Calu3 (cell line): ENCODE data around the gene TMEM120B. TPM values are rescaled to one million over a fixed set of nuclear protein-coding genes. Genes with fewer than 3 reads are reported as not detected.
"Not testable (repeated sequence)": the region's sequence is repeated elsewhere in the genome, so short reads cannot be mapped to it uniquely, and the experiment has no call there.

Experiments
- Bru-seq: library from RNA; stranded (reverse); fragments of 400-500 nt; gene quantifications from one replicate; lab custom pipeline; 2021; lab: Mats Ljungman, UMichigan
- BruChase-seq, 2 experiments: library from RNA; stranded (reverse); fragments of 400-500 nt; gene quantifications; one replicate each; lab custom pipeline; 2021; lab: Mats Ljungman, UMichigan
- BruUV-seq: library from RNA; stranded (reverse); fragments of 400-500 nt; replicated peaks from 2 replicates; lab custom pipeline; 2021; lab: Mats Ljungman, UMichigan
- CTCF ChIA-PET: fragments of 300-600 bp; sonication (Branson Sonifier 250); formaldehyde crosslinking; loops from one replicate; lab custom pipeline; 2022; ENCODE audit warnings: antibody characterized with exemption; lab: Charles Lee
- DNase-seq: peaks from one replicate; pipeline ENCODE4 v3.0.0; 2022
- H3K27ac Mint-ChIP-seq: one replicate; pipeline ENCODE4 v1.8.0; 2022; ENCODE audit warnings: mixed read lengths; ENCODE audit not compliant: unreplicated experiment
- H3K27me3 Mint-ChIP-seq: one replicate; pipeline ENCODE4 v1.8.0; 2022; ENCODE audit warnings: mixed read lengths; ENCODE audit not compliant: unreplicated experiment
- H3K36me3 Mint-ChIP-seq: one replicate; pipeline ENCODE4 v1.8.0; 2022; ENCODE audit warnings: mild to moderate bottlenecking, moderate library complexity, mixed read lengths; ENCODE audit not compliant: insufficient read depth, unreplicated experiment
- H3K4me1 Mint-ChIP-seq: one replicate; pipeline ENCODE4 v1.8.0; 2022; ENCODE audit warnings: mild to moderate bottlenecking, low read depth, mixed read lengths; ENCODE audit not compliant: unreplicated experiment
- H3K4me3 Mint-ChIP-seq: one replicate; pipeline ENCODE4 v1.8.0; 2022; ENCODE audit warnings: mild to moderate bottlenecking, low read depth, moderate library complexity, mixed read lengths; ENCODE audit not compliant: unreplicated experiment
- H3K9me3 Mint-ChIP-seq: one replicate; pipeline ENCODE4 v1.8.0; 2022; ENCODE audit warnings: low read depth, mixed read lengths; ENCODE audit not compliant: unreplicated experiment
- CTCF ChIP-seq: fragments of 200-600 bp; IDR thresholded peaks from one replicate; pipeline ENCODE4 v1.8.0; 2022; ENCODE audit warnings: antibody characterized with exemption; ENCODE audit not compliant: unreplicated experiment
- intact Hi-C: fragments of 100-400 bp; cut with micrococcal nuclease; formaldehyde crosslinking; loops from one replicate; pipeline ENCODE4 v1.10.0; 2022; ENCODE audit not compliant: unreplicated experiment
- long read RNA-seq: library from polyadenylated mRNA; stranded (forward); transcript quantifications from one replicate; pipeline ENCODE4 v2.0.0, GENCODE V29; 2022
- total RNA-seq: library from RNA; stranded (reverse); gene quantifications from 2 replicates; pipeline ENCODE4 v1.2.3, GENCODE V29; 2022

TMEM120B gene
- total RNA-seq: 23.2 and 25.3 TPM in 2 replicates
- percentile 58 among the genes with signal in this experiment for Bru-seq, nascent RNA
- BruChase-seq, experiment 1, labeled RNA remaining after a 6-hour chase: percentile 71 among the genes with signal in this experiment
- percentile 72 among the genes with signal in this experiment for BruChase-seq, experiment 2, labeled RNA remaining after a 2-hour chase
- long read RNA-seq, full-length matches to known transcripts: 9 of 37 reads
- long read RNA-seq, partial matches to known transcripts: 5 of 37 reads
- long read RNA-seq, other reads (novel, unspliced or antisense): 23 of 37 reads

GRCh38 chr12:121712461-121713256, at the start of gene TMEM120B:
TMEM120B (plus strand) TSS chr12:121712752; CDS start chr12:121712896, 144 bp downstream.
- Mint-ChIP-seq H3K4me1 (peaks cover 17% of the 10 kb centered on the region), H3K36me3 (peaks cover 28% of the 10 kb centered on the region), H3K4me3 (peak within 1 kb of the TSS; percentile 90), H3K9me3 (peaks cover 2% of the 10 kb centered on the region), H3K27ac (peak within 1 kb of the TSS; percentile 88), H3K27me3 (no peaks in the 10 kb centered on the region)
- BruUV-seq: no TSS peak
- intact Hi-C loops: no loop called here
- no peak for TF ChIP-seq CTCF
- CTCF ChIA-PET: interaction anchor here (0.6 to 1.3 kb wide), 13 partner anchors 14 to 688 kb away, joined by 3 to 7 read pairs (median 4); no protein-coding TSS in a partner anchor
- peak; percentile 90 for DNase-seq

DNA sequence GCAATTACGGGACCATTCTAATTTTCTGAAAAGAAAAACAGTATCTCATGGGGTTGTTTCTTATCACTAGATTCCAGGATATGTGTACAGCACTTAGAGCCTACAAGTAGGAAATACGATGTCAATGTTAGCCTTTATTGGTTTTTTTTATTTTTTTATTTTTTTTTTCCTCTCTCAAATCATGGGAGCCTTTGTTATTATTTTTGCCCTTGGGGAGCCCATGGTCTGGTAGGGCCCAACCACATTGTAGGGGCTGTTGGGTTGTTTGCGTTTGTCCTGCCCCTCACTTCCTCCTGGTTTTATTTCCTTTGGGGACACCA, 49.0 kb upstream of the TMEM120B start:
- TF ChIP-seq CTCF: no peak
- intact Hi-C loops: no loop called here
- CTCF ChIA-PET: interaction anchor here (0.7 kb wide), 1 partner anchor 156 kb away, joined by 3 read pairs; no protein-coding TSS in a partner anchor
- Mint-ChIP-seq H3K4me1 (peaks cover 9% of the 10 kb centered on the region), H3K4me3 (no peak overlapping the region), H3K27me3 (no peaks in the 10 kb centered on the region), H3K36me3 (peaks cover 5% of the 10 kb centered on the region), H3K27ac (no peak overlapping the region), H3K9me3 (no peaks in the 10 kb centered on the region)
- BruUV-seq: no TSS peak
- DNase-seq: no peak

DNA sequence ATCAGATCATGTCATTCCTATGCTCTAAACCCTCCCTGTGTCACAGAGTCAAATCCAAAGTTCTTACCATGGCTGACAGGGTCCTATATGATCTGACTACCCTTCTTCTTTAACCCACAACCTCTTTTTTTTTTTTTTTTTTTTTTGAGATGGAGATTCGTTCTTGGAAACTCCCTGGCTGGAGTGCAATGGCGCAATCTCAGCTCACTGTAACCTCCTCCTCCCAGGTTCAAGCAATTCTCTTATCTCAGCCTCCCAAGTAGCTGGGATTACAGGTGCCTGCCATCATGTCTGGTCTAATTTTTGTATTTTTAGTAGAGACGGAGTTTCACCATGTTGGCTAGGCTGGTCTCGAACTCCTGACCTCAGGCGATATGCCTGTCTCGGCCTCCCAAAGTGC, 45.7 kb upstream of the TMEM120B start:
- H3K36me3 Mint-ChIP-seq, intact Hi-C loops, DNase-seq, H3K27me3 Mint-ChIP-seq, BruUV-seq, H3K9me3 Mint-ChIP-seq, H3K27ac Mint-ChIP-seq, H3K4me1 Mint-ChIP-seq, H3K4me3 Mint-ChIP-seq: not testable (repeated sequence)
- CTCF ChIA-PET: interaction anchor here (0.6 to 3.6 kb wide), 3 partner anchors 16 to 164 kb away, joined by 3 to 139 read pairs (median 4); no protein-coding TSS in a partner anchor

DNA sequence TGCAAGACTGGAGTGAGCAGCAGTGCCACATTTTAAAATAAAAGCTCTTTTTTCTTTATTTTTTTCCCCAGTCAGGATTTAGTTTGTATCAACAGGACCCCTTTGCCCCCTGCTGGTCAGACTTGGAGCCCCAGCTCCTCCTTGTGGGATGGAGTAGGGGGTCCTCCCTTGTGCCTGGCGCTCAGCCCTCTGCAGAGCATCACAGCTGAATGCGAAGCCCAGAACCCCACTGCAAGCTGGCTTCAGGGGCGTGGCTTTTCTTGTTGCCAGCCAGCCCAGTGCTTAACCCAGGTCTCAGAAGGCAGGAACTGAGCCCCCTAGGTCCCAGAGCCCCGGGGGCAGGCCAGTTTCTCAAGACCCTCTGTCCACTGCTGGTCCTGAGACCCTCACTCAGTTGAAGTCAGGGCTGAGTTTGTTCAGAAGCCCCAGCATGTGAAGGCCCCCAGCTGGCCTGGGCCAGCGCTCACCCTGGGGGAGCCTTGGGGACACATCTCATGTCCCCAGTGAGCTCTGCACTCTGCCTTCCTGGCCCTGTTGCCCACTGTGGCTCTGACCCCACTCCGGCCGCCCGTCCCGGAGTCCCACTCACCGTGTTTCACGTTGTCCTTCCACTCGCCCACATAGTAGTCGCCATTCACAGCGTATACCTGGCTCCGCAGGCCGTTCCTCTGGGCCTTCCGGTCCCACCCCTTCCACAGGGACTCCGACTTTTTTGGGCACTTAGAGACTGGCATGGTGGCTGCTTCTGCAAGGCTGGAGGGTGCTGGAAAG, 43.6 kb upstream of the TMEM120B start:
- peak; percentile 73 for TF ChIP-seq CTCF
- Mint-ChIP-seq H3K9me3 (no peaks in the 10 kb centered on the region), H3K27ac (no peak overlapping the region), H3K27me3 (no peaks in the 10 kb centered on the region), H3K36me3 (peaks cover 24% of the 10 kb centered on the region), H3K4me3 (no peak overlapping the region), H3K4me1 (peaks cover 20% of the 10 kb centered on the region)
- intact Hi-C loops: no loop called here
- CTCF ChIA-PET: interaction anchor here (0.5 to 3.6 kb wide), 12 partner anchors 9 to 381 kb away, joined by 3 to 139 read pairs (median 5); partner anchors contain the start of gene ORAI1
- no TSS peak for BruUV-seq
- peak; percentile 63 for DNase-seq
